Measurements from ENCODE around the gene TRAF4.

DNA sequence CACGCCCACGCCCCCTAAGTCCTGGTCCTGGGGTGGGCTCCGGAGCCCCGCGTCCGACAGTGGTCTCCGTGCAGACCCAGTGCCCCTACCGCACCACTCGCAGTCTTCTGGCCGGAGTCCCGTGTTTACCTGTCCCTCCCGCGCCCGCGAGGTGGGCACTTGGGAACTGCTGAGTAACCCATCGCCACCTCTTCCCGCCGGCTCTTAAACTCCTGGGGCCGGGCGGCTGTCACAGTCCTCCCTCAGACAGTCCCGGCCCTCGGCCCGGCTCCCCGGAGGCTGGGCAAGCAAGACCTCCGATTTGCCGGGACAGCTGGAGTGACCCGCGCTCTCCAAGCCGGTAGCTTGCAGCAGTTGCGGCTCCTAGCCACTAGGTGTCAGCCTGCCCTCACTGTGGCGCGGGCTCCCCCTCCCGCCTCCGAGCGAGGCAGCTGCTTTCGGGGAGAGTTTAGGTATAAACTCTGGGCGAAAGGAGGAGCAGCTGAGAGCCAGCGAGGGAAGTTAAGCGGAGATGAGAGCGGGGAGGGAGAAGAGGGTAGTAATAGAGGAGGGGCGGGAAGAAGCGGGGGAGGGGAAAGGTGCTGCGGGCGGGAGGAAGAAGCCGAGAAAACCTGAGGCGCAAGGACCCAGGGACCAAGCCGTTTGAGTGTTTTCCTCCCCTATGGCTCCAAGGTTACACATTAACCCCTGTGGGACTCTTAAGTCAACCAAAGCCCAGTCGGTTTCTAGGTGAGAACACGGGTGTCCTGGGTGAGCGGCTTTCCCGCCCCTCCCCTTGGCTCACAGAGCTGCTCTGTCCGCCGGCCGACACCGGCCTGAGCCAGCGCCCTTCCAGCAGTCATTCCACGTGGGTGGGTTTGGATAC lies 17.0 kb upstream of the TRAF4 start:
- peak in 1 of 2 donors; percentile 33 for TF ChIP-seq POLR2A (IDR thresholded peaks at IDR 0.05)
- TF ChIP-seq, protein P1, sequence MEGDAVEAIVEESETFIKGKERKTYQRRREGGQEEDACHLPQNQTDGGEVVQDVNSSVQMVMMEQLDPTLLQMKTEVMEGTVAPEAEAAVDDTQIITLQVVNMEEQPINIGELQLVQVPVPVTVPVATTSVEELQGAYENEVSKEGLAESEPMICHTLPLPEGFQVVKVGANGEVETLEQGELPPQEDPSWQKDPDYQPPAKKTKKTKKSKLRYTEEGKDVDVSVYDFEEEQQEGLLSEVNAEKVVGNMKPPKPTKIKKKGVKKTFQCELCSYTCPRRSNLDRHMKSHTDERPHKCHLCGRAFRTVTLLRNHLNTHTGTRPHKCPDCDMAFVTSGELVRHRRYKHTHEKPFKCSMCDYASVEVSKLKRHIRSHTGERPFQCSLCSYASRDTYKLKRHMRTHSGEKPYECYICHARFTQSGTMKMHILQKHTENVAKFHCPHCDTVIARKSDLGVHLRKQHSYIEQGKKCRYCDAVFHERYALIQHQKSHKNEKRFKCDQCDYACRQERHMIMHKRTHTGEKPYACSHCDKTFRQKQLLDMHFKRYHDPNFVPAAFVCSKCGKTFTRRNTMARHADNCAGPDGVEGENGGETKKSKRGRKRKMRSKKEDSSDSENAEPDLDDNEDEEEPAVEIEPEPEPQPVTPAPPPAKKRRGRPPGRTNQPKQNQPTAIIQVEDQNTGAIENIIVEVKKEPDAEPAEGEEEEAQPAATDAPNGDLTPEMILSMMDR (IDR thresholded peaks at IDR 0.05): peak; percentile 99
- TF ChIP-seq EP300 (IDR thresholded peaks at IDR 0.05): no peak

Data from suprapubic skin (tissue), 3 donors.